NCI-H1930 (cell line): ENCODE data around the gene NAP1L2.
"Not testable (repeated sequence)": the region's sequence is repeated elsewhere in the genome, so short reads cannot be mapped to it uniquely, and the experiment has no call there.

ENCODE experiments used
- DNase-seq, 2 experiments: peaks; one replicate each; lab custom pipeline; 2025; lab: John Stamatoyannopoulos, UW

The NAP1L2 gene

GRCh38 chrX:73214426-73215094, at the start of gene NAP1L2:
NAP1L2 (minus strand) TSS chrX:73214851; CDS start chrX:73214492, 359 bp downstream.
- DNase-seq = no peak

GRCh38 chrX:73262991-73263390, 48.3 kb upstream of the NAP1L2 start:
- no peak for DNase-seq

GRCh38 chrX:73239242-73239641, 24.6 kb upstream of the NAP1L2 start:
- no peak for DNase-seq

GRCh38 chrX:73217621-73218020, 3.0 kb upstream of the NAP1L2 start:
- no peak for DNase-seq

GRCh38 chrX:73215246-73215645, 595 bp upstream of the NAP1L2 start:
- DNase-seq = no peak

- no peak for DNase-seq
These were observed 771 bp downstream of the NAP1L2 start for GRCh38 chrX:73213734-73214425.

- DNase-seq = no peak
These were observed 8.3 kb downstream of the NAP1L2 start for GRCh38 chrX:73206366-73206765.

- no peak for DNase-seq
These were observed 32.0 kb downstream of the NAP1L2 start for GRCh38 chrX:73182502-73183114.

- DNase-seq = not testable (repeated sequence)
These were observed 45.7 kb downstream of the NAP1L2 start for GRCh38 chrX:73168945-73169344.
